ENCODE data around the gene ZEB2. TPM values are rescaled to one million over a fixed set of nuclear protein-coding genes. Genes with fewer than 3 reads are reported as not detected.

The ZEB2 gene
- polyA plus RNA-seq, 2 of the 4 experiments (the other 2 are of a cell fraction) = 4.2 to 7.0 TPM

- FAIRE-seq (no peak), DNase-seq (ENCODE audit: low read depth in 1 of 2, low spot score in 1 of 2) (no peak), ATAC-seq (no peak)
- TF ChIP-seq ESRRA (IDR thresholded peaks at IDR 0.05; ENCODE audit: borderline replicate concordance, low read length) (no peak), FOXS1 (CRISPR knock-in tag; IDR thresholded peaks at IDR 0.05) (no peak), RAD21 (conservative IDR thresholded peaks at IDR 0.05 in 1 of 2, IDR thresholded peaks at IDR 0.05 in 1 of 2) (no peak), ZSCAN20 (CRISPR knock-in tag; IDR thresholded peaks at IDR 0.05) (no peak), HOXA7 (CRISPR knock-in tag; IDR thresholded peaks at IDR 0.05) (no peak), ZNF302 (CRISPR knock-in tag; IDR thresholded peaks at IDR 0.05) (no peak), BCL3 (IDR thresholded peaks at IDR 0.05) (no peak), ZC3H11A (IDR thresholded peaks at IDR 0.05) (no peak), JUN (IDR thresholded peaks at IDR 0.05) (no peak), PHF8 (IDR thresholded peaks at IDR 0.05; ENCODE audit: borderline replicate concordance, low read depth) (no peak), KDM5A (IDR thresholded peaks at IDR 0.05) (no peak), TFCP2L1 (CRISPR knock-in tag; IDR thresholded peaks at IDR 0.05) (no peak), HEYL (CRISPR knock-in tag; IDR thresholded peaks at IDR 0.05) (no peak), RCOR1 (IDR thresholded peaks at IDR 0.05; ENCODE audit: low read depth, low read length) (no peak), NFE2L2 (conservative IDR thresholded peaks at IDR 0.05; ENCODE audit: low read length) (no peak), NR3C1 (IDR thresholded peaks at IDR 0.05) (no peak), RFX5 (IDR thresholded peaks at IDR 0.05) (no peak), JUNB (IDR thresholded peaks at IDR 0.05) (no peak)
- TF ChIP-seq, protein P1, sequence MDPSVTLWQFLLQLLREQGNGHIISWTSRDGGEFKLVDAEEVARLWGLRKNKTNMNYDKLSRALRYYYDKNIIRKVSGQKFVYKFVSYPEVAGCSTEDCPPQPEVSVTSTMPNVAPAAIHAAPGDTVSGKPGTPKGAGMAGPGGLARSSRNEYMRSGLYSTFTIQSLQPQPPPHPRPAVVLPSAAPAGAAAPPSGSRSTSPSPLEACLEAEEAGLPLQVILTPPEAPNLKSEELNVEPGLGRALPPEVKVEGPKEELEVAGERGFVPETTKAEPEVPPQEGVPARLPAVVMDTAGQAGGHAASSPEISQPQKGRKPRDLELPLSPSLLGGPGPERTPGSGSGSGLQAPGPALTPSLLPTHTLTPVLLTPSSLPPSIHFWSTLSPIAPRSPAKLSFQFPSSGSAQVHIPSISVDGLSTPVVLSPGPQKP (IDR thresholded peaks at IDR 0.05; ENCODE audit: low read depth, low read length) = no peak
- Histone ChIP-seq H3K27ac (no peak overlapping the region), H3K4me1 (peaks cover 15% of the 10 kb centered on the region), H3K9me3 (no peaks in the 10 kb centered on the region), H3K4me2 (no peak overlapping the region), H3K4me3 (no peak overlapping the region)
- ChIA-PET CTCF (interaction anchor here (1.2 kb wide), 1 partner anchor 13 kb away, joined by 3 read pairs; no protein-coding TSS in a partner anchor), POLR2A (no interaction called here)
- WGBS (ENCODE audit: missing lambda C conversion rate) = 90% methylated on average over 3 of the region's 3 CpGs
Measured at GRCh38 chr2:144419218-144419617, 100.7 kb downstream of the ZEB2 start.

DNA sequence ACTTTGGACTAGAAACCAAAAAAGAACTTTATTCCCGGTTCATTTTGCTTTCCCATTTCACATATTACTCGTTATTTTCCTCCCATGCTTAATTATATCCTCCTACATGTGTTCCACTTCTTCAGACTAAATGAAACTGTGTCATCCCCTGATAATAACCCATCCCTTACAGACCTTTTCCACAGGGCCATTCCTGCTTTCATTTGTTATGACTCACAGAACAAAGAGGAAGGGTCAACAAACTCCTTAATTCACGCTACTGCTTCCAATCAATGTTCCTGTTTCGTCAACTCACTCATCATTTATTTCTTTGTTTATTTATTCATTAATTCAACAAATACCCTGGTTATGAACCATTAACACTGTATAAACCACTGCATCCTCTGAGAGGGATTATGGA lies 104.5 kb downstream of the ZEB2 start:
- 63% methylated on average over 4 of the region's 4 CpGs for WGBS (ENCODE audit: missing lambda C conversion rate)
- ChIA-PET POLR2A (no interaction called here), CTCF (no interaction called here)
- Histone ChIP-seq H3K4me3 (no peak overlapping the region), H3K9me3 (no peaks in the 10 kb centered on the region), H3K27ac (peak overlapping the region in 1 of 2 experiments; percentile 43; a peak in 2 of 6 replicates), H3K4me1 (peaks cover 31% of the 10 kb centered on the region), H3K4me2 (no peak overlapping the region)
- TF ChIP-seq NFE2L2 (conservative IDR thresholded peaks at IDR 0.05; ENCODE audit: low read length) = no peak
- TF ChIP-seq, protein P2, sequence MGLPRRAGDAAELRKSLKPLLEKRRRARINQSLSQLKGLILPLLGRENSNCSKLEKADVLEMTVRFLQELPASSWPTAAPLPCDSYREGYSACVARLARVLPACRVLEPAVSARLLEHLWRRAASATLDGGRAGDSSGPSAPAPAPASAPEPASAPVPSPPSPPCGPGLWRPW (IDR thresholded peaks at IDR 0.05) = no peak
- TF ChIP-seq SREBF2 (IDR thresholded peaks at IDR 0.05) = no peak
- no peak for TF ChIP-seq USF2 (IDR thresholded peaks at IDR 0.05)
- no peak for FAIRE-seq
- DNase-seq (ENCODE audit: low read depth in 1 of 2, low spot score in 1 of 2) = no peak
- no peak for ATAC-seq

DNA sequence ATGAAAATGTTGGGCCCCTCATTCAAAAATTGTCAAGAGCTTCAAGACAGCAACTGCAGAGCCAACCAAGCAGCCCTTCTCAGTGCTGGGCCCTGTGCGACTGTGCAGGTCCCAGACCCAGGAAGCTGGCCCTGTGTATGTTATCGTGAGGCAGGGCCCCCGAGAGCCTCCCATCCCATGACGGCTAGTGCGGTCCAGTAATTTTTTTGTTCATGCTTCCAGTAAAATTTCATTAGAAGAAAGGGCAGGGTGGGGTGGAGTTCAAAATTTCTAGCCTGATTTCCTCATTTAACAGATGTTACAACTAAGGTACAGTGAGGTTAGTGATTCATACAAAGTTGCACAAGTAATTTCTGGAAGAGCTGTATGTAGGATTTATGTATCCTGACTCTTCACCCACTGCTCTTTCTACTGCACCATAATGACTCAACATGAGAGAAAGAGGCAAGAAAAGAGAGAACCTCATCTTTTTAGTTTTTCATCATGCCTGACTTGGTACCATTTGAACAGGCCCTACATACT lies 105.5 kb downstream of the ZEB2 start:
- POLR2A ChIA-PET = interaction anchor here (1.0 kb wide), 1 partner anchor 83 kb away, joined by 4 read pairs; no protein-coding TSS in a partner anchor
- FAIRE-seq (no peak), ATAC-seq (peak; percentile 88 to 98), DNase-seq (ENCODE audit: low read depth in 1 of 2, low spot score in 1 of 2) (peak in 1 of 2 experiments; percentile 47)
- Histone ChIP-seq H3K27ac (peak overlapping the region; percentile 53 to 73), H3K4me2 (peak overlapping the region; percentile 41), H3K4me1 (peaks cover 31% of the 10 kb centered on the region), H3K9me3 (no peaks in the 10 kb centered on the region), H3K4me3 (no peak overlapping the region)
- 89% methylated on average over 4 of the region's 5 CpGs for WGBS (ENCODE audit: missing lambda C conversion rate)
- CTCF ChIA-PET = no interaction called here
- TF ChIP-seq RFX5 (IDR thresholded peaks at IDR 0.05) = no peak
- TF ChIP-seq, protein P2 (IDR thresholded peaks at IDR 0.05) = 0 out of 2 replicates have a peak, but pooled peaks have one; percentile 31
- TF ChIP-seq CEBPB (IDR thresholded peaks at IDR 0.05) = peak; percentile 69 to 70
- TF ChIP-seq ZNF302 (CRISPR knock-in tag; IDR thresholded peaks at IDR 0.05) = no peak
- TF ChIP-seq HOXB13 (CRISPR knock-in tag; IDR thresholded peaks at IDR 0.05; ENCODE audit: low read depth) = no peak
- no peak for TF ChIP-seq HDAC2 (IDR thresholded peaks at IDR 0.05)
- no peak for TF ChIP-seq USF2 (IDR thresholded peaks at IDR 0.05)
- TF ChIP-seq JUN (IDR thresholded peaks at IDR 0.05) = 0 out of 5 replicates have a peak, but pooled peaks of 1 of the 2 experiments have one; percentile 20
- peak in 1 of 2 experiments; percentile 32; a peak in 1 of 5 replicates for TF ChIP-seq EP300 (IDR thresholded peaks at IDR 0.05)
- TF ChIP-seq FOSL2 (IDR thresholded peaks at IDR 0.05) = no peak
- TF ChIP-seq FOSL2 (CRISPR knock-in tag; IDR thresholded peaks at IDR 0.05) = peak; percentile 75
- no peak for TF ChIP-seq POLR2AphosphoS2 (conservative IDR thresholded peaks at IDR 0.05; ENCODE audit: low read length)
- no peak for TF ChIP-seq NPAS2 (CRISPR knock-in tag; IDR thresholded peaks at IDR 0.05; ENCODE audit: borderline replicate concordance)
- peak; percentile 55 for TF ChIP-seq JUNB (IDR thresholded peaks at IDR 0.05)
